Kidney (tissue), 14 donors: ENCODE data around the gene VPS13C. TPM values are rescaled to one million over a fixed set of nuclear protein-coding genes. Genes with fewer than 3 reads are reported as not detected.

Experiments
- DNase-seq, 5 donors: peaks; one replicate each; pipeline ENCODE4 v3.0.0-alpha.2; 2013 to 2020
- FAIRE-seq: peaks from 2 replicates; lab custom pipeline; 2012; peaks lifted over from hg19 to GRCh38; lab: Jason Lieb, UNC
- H3K27ac ChIP-seq, 2 donors: one replicate each; pipeline ENCODE4 v1.7.0; 2013; ENCODE audit warnings: low read depth in 2 of 2, low read length in 2 of 2, inconsistent platforms in 1 of 2
- H3K27me3 ChIP-seq: one replicate; pipeline ENCODE4 v1.7.1; 2013; ENCODE audit warnings: low read length, inconsistent platforms; ENCODE audit not compliant: control insufficient read depth, insufficient read depth
- H3K36me3 ChIP-seq, 3 donors: one replicate each; pipeline versions ENCODE4 v1.7.0 to v1.7.1; 2013; ENCODE audit warnings: low read length in 3 of 3, control low read depth in 1 of 3, inconsistent platforms in 1 of 3; ENCODE audit not compliant: insufficient read depth in 3 of 3, control insufficient read depth in 2 of 3
- H3K4me1 ChIP-seq, 3 donors: one replicate each; pipeline versions ENCODE4 v1.7.0 to v1.7.1; 2013; ENCODE audit warnings: low read length in 3 of 3, inconsistent platforms in 1 of 3, low read depth in 1 of 3; ENCODE audit not compliant: control insufficient read depth in 2 of 3, insufficient read depth in 2 of 3
- H3K4me3 ChIP-seq, 3 donors: one replicate each; pipeline versions ENCODE4 v1.7.0 to v1.8.1; 2013; ENCODE audit warnings: low read length in 3 of 3, control low read depth in 1 of 3, inconsistent platforms in 1 of 3
- H3K9ac ChIP-seq, 3 donors: one replicate each; pipeline versions ENCODE4 v1.7.0 to v1.7.1; 2013; ENCODE audit warnings: low read length in 3 of 3, control low read depth in 1 of 3, inconsistent platforms in 1 of 3
- H3K9me3 ChIP-seq, 3 donors: one replicate each; pipeline versions ENCODE4 v1.7.0 to v1.7.1; 2013; ENCODE audit warnings: low read length in 3 of 3, control low read depth in 1 of 3, inconsistent platforms in 1 of 3; ENCODE audit not compliant: control insufficient read depth in 2 of 3, insufficient read depth in 1 of 3
- intact Hi-C: fragments of 100-400 bp; cut with DNase I; formaldehyde crosslinking; loops from one replicate; pipeline ENCODE4 v1.11.1; 2022
- polyA plus RNA-seq: library from polyadenylated mRNA; stranded (reverse); fragments of 350-450 nt; fragmentation: Illumina TruSeq; extraction: RNeasy Lipid Tissue Mini Kit (QIAGEN cat#74804); gene quantifications from one replicate; pipeline ENCODE4 v1.2.3, GENCODE V29; 2014; ENCODE audit warnings: low read depth, low replicate concordance; ENCODE audit not compliant: insufficient read depth
- total RNA-seq: library from RNA; stranded (reverse); fragmentation: NEBNext Ultra II Directional; extraction: Animal tissue kit (Norgen Biotek cat#: 25700); gene quantifications from one replicate; pipeline ENCODE4 v1.2.1, GENCODE V29; 2021
- TF ChIP-seq, protein P1 (sequence below): IDR thresholded peaks from 3 replicates; pipeline ENCODE4 v1.5.1; 2012; ENCODE audit warnings: mild to moderate bottlenecking, moderate library complexity, borderline replicate concordance; ENCODE audit not compliant: insufficient read depth; ENCODE audit errors: extremely low read depth
- donor health status: control.
- donor health status: control.
- donor health status: control.
- donor health status: control.
- donor health status: control.
- donor health status: DM: yes; HTN: yes; CAD: no.
- donor health status: Normal renal cell carcinoma (clear cell type).

The VPS13C gene
- total and polyA plus RNA-seq, 2 donors from 2014 or later: 12.5 to 106 TPM

GRCh38 chr15:61915640-61916039 lies 144.6 kb downstream of the VPS13C start:
- no peak for DNase-seq
- Histone ChIP-seq H3K9ac (no peak overlapping the region), H3K4me1 (no peaks in the 10 kb centered on the region), H3K4me3 (no peak overlapping the region), H3K9me3 (no peaks in the 10 kb centered on the region), H3K36me3 (peaks cover 0 to 28% (median 19%) of the 10 kb centered on the region in 3 donors), H3K27ac (no peak overlapping the region), H3K27me3 (no peaks in the 10 kb centered on the region)
- TF ChIP-seq, protein P1, sequence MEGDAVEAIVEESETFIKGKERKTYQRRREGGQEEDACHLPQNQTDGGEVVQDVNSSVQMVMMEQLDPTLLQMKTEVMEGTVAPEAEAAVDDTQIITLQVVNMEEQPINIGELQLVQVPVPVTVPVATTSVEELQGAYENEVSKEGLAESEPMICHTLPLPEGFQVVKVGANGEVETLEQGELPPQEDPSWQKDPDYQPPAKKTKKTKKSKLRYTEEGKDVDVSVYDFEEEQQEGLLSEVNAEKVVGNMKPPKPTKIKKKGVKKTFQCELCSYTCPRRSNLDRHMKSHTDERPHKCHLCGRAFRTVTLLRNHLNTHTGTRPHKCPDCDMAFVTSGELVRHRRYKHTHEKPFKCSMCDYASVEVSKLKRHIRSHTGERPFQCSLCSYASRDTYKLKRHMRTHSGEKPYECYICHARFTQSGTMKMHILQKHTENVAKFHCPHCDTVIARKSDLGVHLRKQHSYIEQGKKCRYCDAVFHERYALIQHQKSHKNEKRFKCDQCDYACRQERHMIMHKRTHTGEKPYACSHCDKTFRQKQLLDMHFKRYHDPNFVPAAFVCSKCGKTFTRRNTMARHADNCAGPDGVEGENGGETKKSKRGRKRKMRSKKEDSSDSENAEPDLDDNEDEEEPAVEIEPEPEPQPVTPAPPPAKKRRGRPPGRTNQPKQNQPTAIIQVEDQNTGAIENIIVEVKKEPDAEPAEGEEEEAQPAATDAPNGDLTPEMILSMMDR: no peak
- FAIRE-seq: no peak
- intact Hi-C loops: no loop called here

GRCh38 chr15:61910839-61911369 lies 149.3 kb downstream of the VPS13C start:
- intact Hi-C loops: no loop called here
- TF ChIP-seq, protein P1: no peak
- Histone ChIP-seq H3K9ac (no peak overlapping the region), H3K4me3 (no peak overlapping the region), H3K27me3 (no peaks in the 10 kb centered on the region), H3K36me3 (peaks cover 0 to 29% (median 13%) of the 10 kb centered on the region in 3 donors), H3K4me1 (no peaks in the 10 kb centered on the region), H3K9me3 (no peaks in the 10 kb centered on the region), H3K27ac (no peak overlapping the region)
- no peak for DNase-seq
- FAIRE-seq: no peak

GRCh38 chr15:61908241-61908640 lies 152.0 kb downstream of the VPS13C start:
- H3K9ac ChIP-seq: no peak overlapping the region
- TF ChIP-seq, protein P1: no peak
- H3K36me3 ChIP-seq: peaks cover 0 to 13% (median 5%) of the 10 kb centered on the region in 3 donors
- FAIRE-seq (no peak), DNase-seq (no peak)
- intact Hi-C loops: no loop called here
- H3K27me3 ChIP-seq: no peaks in the 10 kb centered on the region
- H3K4me1 ChIP-seq: no peaks in the 10 kb centered on the region
- no peak overlapping the region for H3K4me3 ChIP-seq
- H3K9me3 ChIP-seq: no peaks in the 10 kb centered on the region
- no peak overlapping the region for H3K27ac ChIP-seq

GRCh38 chr15:61907753-61908086 lies 152.5 kb downstream of the VPS13C start:
- DNase-seq (no peak), FAIRE-seq (no peak)
- TF ChIP-seq, protein P1: no peak
- H3K4me1 ChIP-seq: no peaks in the 10 kb centered on the region
- H3K36me3 ChIP-seq: peaks cover 0 to 13% (median 3%) of the 10 kb centered on the region in 3 donors
- no peaks in the 10 kb centered on the region for H3K9me3 ChIP-seq
- no peak overlapping the region for H3K27ac ChIP-seq
- H3K9ac ChIP-seq: no peak overlapping the region
- H3K27me3 ChIP-seq: no peaks in the 10 kb centered on the region
- H3K4me3 ChIP-seq: no peak overlapping the region
- intact Hi-C loops: no loop called here
